Measurements from ENCODE around the gene SLC27A2. TPM values are rescaled to one million over a fixed set of nuclear protein-coding genes. Genes with fewer than 3 reads are reported as not detected.
A peak's percentile ranks its signal among the peaks of the same experiment; 100 is the strongest.

Gene SLC27A2
- total and polyA plus RNA-seq, 4 donors, result 80.2 to 504 (median 216) TPM

DNA sequence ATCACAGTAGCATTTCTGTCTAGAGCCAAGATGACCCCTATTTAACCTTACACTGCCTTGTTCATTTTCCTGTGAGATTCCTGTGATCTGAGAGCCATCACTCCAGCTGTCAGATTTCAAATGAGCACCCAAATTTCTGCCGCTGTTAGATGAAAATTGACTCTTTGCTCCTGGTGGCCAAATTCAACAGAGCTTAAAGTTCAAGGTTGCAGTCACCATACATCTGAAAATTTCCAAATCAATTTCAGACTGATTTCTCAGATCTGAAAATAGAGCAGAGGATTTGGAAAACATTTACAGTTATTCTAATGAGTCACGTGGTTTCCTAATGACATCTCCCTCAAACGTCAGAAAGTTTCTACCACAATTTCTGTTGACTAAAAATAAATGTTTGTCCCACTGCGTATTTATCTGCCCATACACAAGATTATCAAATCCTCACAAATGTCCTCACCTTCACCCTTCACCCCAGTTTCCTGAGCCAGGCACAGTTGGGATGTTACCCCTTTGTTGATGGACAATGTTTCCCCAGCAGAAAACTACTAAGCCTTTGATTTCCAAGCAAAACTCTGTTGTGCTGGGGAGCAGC, 67.1 kb downstream of the SLC27A2 start:
- 21% methylated on average over 4 of the region's 4 CpGs for WGBS
- no peak overlapping the region for H3K4me3 ChIP-seq (ENCODE audit: low read depth in 1 of 3, low read length in 3 of 3)
- H3K9me3 ChIP-seq (ENCODE audit: control insufficient read depth in 4 of 4, low read length in 3 of 4), result no peaks in the 10 kb centered on the region
- peaks cover 25 to 70% (median 56%) of the 10 kb centered on the region in 4 donors for H3K4me1 ChIP-seq (ENCODE audit: control insufficient read depth in 4 of 4, insufficient read depth in 4 of 4, low read length in 3 of 4)
- peak; percentile 13 for DNase-seq (ENCODE audit: low spot score)
- H3K9ac ChIP-seq (ENCODE audit: low read depth in 1 of 2, low read length in 2 of 2), result peak overlapping the region in 1 of 2 donors; percentile 38
- TF ChIP-seq RXRA (IDR thresholded peaks at IDR 0.05), result peak; percentile 63 to 76
- peak; percentile 16 for TF ChIP-seq NR2F2 (IDR thresholded peaks at IDR 0.05)
- TF ChIP-seq, protein P1, sequence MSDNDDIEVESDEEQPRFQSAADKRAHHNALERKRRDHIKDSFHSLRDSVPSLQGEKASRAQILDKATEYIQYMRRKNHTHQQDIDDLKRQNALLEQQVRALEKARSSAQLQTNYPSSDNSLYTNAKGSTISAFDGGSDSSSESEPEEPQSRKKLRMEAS (IDR thresholded peaks at IDR 0.05), result peak; percentile 23
- TF ChIP-seq TAF1 (conservative IDR thresholded peaks at IDR 0.05), result no peak
- TF ChIP-seq GABPA (IDR thresholded peaks at IDR 0.05 in 1 of 2, conservative IDR thresholded peaks at IDR 0.05 in 1 of 2), result no peak
- peak; percentile 82 to 86 for TF ChIP-seq HNF4A (conservative IDR thresholded peaks at IDR 0.05)
- TF ChIP-seq SP1 (IDR thresholded peaks at IDR 0.05), result peak; percentile 44
- no peak for TF ChIP-seq ATF3 (IDR thresholded peaks at IDR 0.05)
- H3K27ac ChIP-seq (ENCODE audit: low read depth in 1 of 2, low read length in 2 of 2), result peak overlapping the region; percentile 82 to 88
- no peaks in the 10 kb centered on the region for H3K36me3 ChIP-seq (ENCODE audit: control insufficient read depth in 4 of 4, insufficient read depth in 3 of 4, low read depth in 1 of 4, low read length in 3 of 4)
- no peaks in the 10 kb centered on the region for H3K27me3 ChIP-seq (ENCODE audit: control insufficient read depth in 4 of 4, insufficient read depth in 4 of 4, low read length in 3 of 4)

DNA sequence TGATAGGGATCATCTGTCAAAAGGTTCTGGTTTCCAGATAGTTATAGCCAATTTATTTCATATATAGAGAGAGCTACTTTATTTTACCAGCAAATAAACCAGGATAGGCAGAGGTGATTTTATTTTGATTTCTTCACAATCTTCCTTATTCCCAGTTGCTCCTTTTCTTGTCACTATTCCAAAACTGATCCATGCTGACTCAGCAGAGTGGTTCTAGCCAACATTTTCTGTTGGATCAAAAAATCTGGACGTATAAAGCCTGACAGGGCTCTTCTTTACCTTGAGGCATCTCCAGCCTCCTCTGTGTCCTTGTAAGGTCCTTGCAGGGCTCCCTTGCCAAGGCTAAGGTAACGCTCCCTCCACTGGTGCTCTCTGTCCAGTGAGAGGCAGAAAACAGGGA, 67.7 kb downstream of the SLC27A2 start:
- DNase-seq (ENCODE audit: low spot score), result no peak
- H3K4me3 ChIP-seq (ENCODE audit: low read depth in 1 of 3, low read length in 3 of 3), result no peak overlapping the region
- H3K36me3 ChIP-seq (ENCODE audit: control insufficient read depth in 4 of 4, insufficient read depth in 3 of 4, low read depth in 1 of 4, low read length in 3 of 4), result no peaks in the 10 kb centered on the region
- H3K27ac ChIP-seq (ENCODE audit: low read depth in 1 of 2, low read length in 2 of 2), result peak overlapping the region; percentile 82 to 88
- H3K9ac ChIP-seq (ENCODE audit: low read depth in 1 of 2, low read length in 2 of 2), result peak overlapping the region; percentile 22 to 59
- H3K9me3 ChIP-seq (ENCODE audit: control insufficient read depth in 4 of 4, low read length in 3 of 4), result no peaks in the 10 kb centered on the region
- TF ChIP-seq TAF1 (conservative IDR thresholded peaks at IDR 0.05) (no peak), YY1 (IDR thresholded peaks at IDR 0.05) (no peak), FOXA2 (IDR thresholded peaks at IDR 0.05) (no peak), ATF3 (IDR thresholded peaks at IDR 0.05) (no peak), NR2F2 (IDR thresholded peaks at IDR 0.05) (no peak), HNF4G (IDR thresholded peaks at IDR 0.05) (no peak), JUND (IDR thresholded peaks at IDR 0.05) (no peak), RXRA (IDR thresholded peaks at IDR 0.05) (no peak), HNF4A (conservative IDR thresholded peaks at IDR 0.05) (no peak), EGR1 (IDR thresholded peaks at IDR 0.05; ENCODE audit: low read depth in 2 of 2) (no peak), REST (IDR thresholded peaks at IDR 0.05) (no peak), SP1 (IDR thresholded peaks at IDR 0.05) (no peak), FOXA1 (IDR thresholded peaks at IDR 0.05) (no peak)
- TF ChIP-seq, protein P2, sequence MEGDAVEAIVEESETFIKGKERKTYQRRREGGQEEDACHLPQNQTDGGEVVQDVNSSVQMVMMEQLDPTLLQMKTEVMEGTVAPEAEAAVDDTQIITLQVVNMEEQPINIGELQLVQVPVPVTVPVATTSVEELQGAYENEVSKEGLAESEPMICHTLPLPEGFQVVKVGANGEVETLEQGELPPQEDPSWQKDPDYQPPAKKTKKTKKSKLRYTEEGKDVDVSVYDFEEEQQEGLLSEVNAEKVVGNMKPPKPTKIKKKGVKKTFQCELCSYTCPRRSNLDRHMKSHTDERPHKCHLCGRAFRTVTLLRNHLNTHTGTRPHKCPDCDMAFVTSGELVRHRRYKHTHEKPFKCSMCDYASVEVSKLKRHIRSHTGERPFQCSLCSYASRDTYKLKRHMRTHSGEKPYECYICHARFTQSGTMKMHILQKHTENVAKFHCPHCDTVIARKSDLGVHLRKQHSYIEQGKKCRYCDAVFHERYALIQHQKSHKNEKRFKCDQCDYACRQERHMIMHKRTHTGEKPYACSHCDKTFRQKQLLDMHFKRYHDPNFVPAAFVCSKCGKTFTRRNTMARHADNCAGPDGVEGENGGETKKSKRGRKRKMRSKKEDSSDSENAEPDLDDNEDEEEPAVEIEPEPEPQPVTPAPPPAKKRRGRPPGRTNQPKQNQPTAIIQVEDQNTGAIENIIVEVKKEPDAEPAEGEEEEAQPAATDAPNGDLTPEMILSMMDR (IDR thresholded peaks at IDR 0.05; ENCODE audit: low read depth, low read length, missing input control), result no peak
- TF ChIP-seq, protein P1 (IDR thresholded peaks at IDR 0.05), result no peak
- TF ChIP-seq, protein P3, sequence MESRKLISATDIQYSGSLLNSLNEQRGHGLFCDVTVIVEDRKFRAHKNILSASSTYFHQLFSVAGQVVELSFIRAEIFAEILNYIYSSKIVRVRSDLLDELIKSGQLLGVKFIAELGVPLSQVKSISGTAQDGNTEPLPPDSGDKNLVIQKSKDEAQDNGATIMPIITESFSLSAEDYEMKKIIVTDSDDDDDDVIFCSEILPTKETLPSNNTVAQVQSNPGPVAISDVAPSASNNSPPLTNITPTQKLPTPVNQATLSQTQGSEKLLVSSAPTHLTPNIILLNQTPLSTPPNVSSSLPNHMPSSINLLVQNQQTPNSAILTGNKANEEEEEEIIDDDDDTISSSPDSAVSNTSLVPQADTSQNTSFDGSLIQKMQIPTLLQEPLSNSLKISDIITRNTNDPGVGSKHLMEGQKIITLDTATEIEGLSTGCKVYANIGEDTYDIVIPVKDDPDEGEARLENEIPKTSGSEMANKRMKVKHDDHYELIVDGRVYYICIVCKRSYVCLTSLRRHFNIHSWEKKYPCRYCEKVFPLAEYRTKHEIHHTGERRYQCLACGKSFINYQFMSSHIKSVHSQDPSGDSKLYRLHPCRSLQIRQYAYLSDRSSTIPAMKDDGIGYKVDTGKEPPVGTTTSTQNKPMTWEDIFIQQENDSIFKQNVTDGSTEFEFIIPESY (IDR thresholded peaks at IDR 0.05), result no peak
- H3K4me1 ChIP-seq (ENCODE audit: control insufficient read depth in 4 of 4, insufficient read depth in 4 of 4, low read length in 3 of 4), result peaks cover 23 to 65% (median 52%) of the 10 kb centered on the region in 4 donors
- H3K27me3 ChIP-seq (ENCODE audit: control insufficient read depth in 4 of 4, insufficient read depth in 4 of 4, low read length in 3 of 4), result no peaks in the 10 kb centered on the region
- 54% methylated on average over 2 of the region's 2 CpGs for WGBS
